Daoy (cell line): ENCODE results near the gene SOX1. TPM values are rescaled to one million over a fixed set of nuclear protein-coding genes. Genes with fewer than 3 reads are reported as not detected.
A peak's percentile ranks its signal among the peaks of the same experiment; 100 is the strongest.

Experiments used
- DNase-seq: peaks from one replicate; pipeline ENCODE4 v3.0.0-alpha.2; 2015; ENCODE audit warnings: low read depth
- total RNA-seq: library from RNA; depleted of rRNA; stranded (reverse); fragments of >200 nt; shearing (Covaris generic); gene quantifications from 2 replicates; pipeline ENCODE4 v1.2.3, GENCODE V29; 2014

SOX1 gene
- total RNA-seq, 1 experiment from 2014 or later = 0.57 TPM

DNA sequence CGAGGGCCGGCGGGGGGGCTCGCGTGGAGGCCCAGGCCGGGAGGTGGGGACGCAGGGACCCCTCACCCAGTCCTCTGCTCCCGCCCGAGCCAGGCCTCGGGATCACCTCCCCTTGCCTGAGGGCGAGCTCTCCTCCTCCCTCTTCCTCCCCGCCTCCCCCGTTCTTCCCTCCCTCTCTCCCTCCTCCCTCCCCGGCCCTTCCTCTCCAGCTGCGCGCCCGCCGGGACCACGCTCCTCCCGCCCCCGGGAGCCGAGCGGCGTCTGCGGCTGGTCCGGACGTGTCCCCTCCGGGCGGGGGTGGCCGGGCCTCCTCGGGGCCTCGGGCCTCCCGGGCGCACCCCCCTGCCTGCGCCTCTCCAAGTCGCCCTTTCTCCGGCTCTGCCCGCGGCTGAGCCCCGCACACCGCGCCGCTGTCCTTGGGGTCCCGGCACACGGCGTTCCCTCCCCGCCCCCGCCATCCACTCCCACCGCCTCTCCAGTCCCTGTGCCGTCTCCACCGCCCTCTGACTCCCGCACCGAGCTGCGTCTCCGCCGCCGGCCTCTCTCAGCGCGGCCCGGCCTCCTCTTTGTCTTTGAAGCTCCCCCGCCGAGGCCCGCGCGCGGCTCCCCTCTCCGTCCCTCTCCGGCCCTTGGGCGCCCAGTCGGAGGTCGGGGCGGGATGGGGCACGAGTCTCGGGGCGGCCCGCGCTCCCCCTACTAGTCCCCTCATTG lies 5.7 kb downstream of the SOX1 start:
- DNase-seq = peak; percentile 84

DNA sequence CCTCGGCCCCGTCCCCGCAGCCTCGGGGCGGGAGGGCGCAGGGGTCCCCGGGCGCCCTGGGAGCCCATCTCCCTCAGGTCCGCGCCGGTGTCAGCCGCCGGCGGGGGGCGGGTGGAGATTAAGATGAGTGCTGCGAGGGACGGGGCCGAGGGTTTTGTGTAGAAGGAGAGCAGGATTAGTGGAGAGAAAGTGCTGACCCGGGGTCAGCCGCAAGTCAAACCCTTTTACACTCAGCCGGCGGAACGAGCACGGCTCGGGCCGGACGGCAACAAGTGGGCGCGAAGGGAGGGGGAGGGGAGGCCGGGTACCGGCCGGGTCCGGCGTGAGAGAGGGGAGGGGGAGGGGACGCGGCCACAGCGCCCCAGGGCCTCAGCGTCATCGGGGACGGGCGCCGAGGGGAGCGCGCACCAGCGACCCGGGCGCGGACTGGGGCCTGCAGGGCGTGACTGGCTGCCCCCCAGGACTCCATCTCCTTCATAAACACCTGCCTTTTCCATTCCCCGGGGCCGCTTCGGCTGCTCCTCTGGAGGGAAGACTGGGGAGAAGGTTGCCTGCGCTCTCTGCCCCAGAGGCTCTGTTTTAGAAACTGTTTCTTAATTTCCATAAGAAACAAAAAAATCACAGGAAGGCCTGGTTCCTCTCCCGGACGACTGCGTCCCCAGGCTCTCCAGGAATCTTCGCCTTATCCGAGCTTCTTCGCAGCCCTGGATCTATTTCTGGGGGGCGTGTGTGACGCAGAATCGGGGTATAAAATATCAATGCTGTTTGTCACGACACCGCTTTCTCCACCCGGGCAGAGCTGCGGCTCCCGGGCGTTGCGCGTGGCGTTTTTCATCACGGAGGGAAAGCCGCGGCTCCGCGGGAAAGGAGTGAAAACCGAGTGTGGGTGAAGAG lies 6.5 kb downstream of the SOX1 start:
- DNase-seq = peak; percentile 27

DNA sequence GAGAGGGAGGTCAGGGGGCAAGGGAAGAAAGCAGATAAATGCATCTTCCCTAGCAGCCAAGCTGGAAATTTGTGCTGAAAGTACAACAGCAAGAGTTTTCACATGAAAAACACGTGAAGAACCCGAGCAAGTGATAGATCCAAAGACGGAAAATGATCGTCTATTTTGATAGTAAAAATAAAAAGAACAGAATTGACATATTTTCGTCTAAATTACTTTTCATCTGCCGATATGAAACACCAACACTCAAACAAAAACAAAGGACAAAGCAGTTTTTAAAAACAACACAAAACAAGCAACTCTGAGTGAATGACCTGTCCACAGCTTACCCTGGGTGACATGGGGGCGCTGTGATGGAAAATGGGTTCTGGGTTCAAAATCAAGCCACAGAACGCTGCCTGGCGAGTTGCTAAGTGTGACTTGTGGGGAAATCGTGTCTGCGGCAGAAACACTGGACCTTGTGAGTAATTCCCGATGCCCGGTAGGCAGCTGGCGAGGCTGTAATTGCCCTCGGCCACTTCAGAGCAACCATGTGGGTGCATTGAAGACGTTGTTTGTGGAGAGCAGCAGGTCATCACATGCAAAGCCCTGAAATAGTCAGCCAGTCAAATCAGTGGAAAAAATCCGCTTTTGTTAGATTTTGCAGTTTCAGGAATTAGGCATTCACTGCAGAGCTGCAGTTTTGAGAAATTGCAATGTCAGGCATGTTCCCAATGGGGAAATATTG lies 7.4 kb downstream of the SOX1 start:
- no peak for DNase-seq

DNA sequence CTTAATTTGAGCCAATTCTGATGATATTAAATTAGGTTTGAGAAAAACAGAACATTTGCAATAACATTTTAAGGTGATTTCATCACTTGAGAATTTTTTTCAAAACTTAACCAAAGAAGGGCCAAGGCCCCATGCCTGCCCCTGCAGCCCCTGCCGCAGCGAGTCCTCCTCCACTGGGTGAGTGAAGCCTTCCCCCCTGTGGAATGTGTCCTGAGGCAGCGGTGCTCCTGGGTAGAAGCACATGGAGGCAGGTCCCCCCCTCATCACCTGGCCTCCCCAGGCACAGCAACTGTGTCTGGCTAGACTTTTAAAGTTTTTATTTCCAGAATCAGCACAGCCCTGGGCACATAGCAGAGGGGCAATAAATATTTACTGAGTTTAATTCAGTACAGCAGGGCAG lies 10.8 kb downstream of the SOX1 start:
- no peak for DNase-seq

DNA sequence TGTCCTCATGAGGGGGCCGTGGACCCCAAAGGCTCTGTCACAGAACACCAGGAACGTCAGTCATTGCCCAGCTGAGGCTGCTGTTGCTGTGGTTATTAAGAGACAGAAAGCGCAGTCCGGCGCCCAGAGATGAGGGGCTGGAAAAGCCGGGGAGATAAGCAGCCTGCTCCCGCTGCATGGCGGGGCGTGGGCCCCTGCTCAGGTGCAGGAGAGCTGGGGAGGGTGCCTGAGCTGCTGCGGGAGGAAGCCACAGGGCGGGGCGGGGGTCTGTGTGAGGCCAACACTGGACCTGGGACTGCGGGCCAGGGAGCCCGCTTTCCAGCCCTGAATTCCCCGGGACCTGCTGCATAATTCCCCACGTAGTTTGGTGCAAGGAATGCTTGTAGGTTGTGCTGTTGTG lies 11.3 kb downstream of the SOX1 start:
- no peak for DNase-seq

DNA sequence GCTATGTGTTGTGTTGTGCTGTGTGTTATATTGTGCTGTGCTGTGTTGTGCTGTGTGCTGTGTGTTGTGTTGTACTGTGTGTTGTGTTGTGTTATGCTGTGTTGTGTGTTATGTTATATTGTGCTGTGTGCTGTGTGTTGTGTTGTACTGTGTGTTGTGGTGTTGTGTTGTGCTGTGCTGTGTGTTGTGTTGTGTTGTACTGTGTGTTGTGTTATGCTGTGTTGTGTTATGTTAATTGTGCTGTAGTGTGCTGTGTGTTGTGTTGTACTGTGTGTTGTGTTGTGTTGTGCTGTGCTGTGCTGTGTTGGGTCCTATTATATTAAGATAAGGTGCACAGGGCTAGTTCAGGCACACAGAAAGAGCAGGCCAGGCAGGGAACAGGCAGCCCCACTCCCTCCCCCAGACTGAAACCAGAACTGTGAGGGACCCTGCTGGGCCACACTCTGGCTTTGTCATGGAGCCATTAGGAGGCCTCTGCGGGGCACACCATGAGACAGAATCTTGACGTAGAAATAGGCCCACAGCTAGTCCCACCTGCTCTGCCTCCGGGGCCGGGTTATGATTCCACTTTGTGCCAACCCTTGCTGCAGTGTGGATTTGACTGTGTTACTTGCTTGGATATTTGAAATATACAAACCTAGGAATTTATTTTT lies 12.1 kb downstream of the SOX1 start:
- no peak for DNase-seq

DNA sequence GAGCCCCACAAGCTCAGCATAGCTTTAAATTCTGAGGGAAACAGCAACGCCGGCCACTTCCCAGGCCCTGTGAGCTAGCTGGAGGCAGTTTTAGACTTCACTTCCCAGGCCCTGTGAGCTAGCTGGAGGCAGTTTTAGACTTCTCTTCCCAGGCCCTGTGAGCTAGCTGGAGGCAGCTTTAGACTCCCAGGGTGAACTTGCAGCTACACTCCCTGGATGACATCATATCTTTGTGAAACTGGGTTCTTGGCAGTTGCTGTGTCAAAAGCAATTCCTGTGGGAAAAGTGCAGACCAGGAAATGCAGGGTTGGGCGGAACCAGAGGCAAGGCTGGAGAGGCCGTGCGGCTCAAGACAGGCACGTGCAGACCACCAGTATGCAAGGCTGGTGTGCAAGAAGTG lies 12.7 kb downstream of the SOX1 start:
- DNase-seq = peak; percentile 72

DNA sequence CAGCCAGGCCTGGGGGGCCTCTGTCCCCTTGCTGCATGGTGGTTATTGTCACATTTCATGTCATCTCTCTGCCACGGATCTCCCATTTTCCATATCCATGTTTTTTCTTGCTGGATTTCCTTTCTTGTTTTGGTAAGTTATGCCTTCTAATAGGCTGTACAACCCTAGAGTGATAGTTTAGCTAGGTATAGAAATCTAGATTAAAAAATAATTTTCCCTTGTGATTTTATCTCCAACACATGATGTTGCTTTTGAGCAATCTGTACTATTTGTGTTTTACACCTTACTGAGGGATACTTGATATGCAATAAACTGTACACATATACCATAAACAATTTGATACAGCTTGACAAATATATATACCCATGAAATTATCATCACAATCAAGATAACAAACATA lies 17.0 kb downstream of the SOX1 start:
- DNase-seq = no peak

DNA sequence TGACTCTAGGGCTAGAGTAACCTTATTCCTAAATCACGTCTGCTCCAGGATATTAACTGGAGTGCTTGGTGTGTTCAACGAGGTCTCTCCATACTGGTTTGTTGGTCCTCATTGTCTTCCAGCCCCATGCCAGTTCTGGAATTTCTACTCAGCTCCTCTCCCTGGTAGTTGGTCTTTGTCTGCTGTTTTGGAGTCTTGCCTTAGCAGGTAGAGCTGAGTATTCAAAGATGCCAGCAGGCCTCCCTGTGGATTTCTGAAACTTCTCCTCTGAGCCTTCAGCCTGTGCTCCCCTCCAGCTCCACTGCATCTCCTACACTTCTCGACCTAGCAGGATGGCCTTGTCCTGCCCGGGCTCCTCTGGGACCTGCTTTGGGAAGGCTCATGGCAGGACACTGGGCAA lies 25.5 kb downstream of the SOX1 start:
- DNase-seq = no peak

DNA sequence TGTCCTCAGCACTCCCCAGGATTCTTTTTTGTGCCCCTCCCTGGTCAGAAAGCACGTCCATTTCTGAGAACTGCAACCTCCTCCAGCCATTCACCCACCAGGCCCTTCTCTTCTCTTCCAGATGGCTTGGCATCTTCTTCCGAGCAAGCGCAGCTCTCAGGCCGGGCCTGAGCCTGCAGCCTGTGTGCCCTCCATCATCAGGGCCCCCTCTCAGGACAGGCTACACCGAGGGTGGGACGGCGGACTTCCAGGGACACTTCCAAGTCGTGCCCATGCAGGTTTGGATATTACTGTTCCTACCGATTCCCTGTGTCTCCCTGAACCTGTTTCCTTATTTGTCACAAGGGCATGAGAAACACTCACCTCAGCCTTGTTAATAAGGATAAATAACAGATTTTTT lies 28.4 kb downstream of the SOX1 start:
- DNase-seq = no peak

DNA sequence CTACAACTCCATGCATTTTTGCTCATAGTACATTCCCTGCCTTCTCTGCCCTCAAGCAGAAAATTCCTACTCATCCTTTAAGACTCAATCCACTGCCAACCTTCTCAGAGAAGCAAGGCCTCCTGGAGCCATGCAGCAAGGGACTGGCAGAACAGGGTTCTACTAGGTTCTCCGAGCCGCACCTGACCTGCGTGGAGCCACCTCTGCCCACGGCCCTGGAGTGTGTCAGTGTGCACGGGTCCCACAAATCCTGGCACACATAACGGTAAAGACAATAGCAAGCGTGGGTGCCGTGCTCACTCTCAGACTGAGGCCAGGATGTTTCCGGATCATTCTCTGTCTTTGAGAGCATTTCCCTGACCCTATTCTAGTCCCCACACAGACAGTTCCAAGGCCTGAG lies 30.0 kb downstream of the SOX1 start:
- no peak for DNase-seq

DNA sequence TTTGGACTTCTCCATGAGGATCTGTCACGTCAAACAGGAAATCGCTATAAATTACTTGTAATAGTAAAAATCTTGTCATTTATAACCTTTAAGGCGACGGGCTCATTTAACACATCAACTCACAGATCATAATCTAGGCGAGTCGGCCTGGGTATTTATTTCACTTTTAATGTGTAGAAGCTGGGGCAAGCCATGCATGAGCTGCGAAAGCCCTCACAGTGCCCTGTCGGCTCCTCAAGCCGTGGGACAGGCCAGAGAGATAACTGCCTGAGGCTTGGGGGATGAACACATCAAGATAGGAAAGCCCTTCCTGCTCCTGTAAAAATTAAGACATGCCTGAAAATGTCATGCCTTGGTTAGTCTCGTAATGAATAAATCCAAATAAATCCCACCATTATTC lies 30.8 kb downstream of the SOX1 start:
- DNase-seq = no peak

DNA sequence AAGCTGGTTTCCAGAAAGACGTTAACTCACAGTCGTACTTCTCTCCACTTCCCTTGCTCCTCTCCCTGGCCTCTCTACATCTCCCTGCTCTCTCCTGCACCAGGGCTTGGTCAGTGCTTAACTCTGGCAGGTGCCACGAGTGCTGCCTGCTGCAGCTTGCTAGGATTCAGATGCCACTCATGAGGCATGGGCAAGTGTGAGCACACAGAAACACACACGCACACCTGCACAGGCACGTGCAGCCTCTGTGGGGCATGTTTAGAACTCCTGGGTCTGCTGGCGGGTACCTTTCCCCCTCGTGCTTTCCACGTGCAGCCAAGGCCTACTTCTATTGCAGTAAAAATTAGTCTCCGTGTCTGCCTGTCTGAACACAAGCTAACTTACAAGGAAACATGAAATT lies 31.8 kb downstream of the SOX1 start:
- DNase-seq = no peak

DNA sequence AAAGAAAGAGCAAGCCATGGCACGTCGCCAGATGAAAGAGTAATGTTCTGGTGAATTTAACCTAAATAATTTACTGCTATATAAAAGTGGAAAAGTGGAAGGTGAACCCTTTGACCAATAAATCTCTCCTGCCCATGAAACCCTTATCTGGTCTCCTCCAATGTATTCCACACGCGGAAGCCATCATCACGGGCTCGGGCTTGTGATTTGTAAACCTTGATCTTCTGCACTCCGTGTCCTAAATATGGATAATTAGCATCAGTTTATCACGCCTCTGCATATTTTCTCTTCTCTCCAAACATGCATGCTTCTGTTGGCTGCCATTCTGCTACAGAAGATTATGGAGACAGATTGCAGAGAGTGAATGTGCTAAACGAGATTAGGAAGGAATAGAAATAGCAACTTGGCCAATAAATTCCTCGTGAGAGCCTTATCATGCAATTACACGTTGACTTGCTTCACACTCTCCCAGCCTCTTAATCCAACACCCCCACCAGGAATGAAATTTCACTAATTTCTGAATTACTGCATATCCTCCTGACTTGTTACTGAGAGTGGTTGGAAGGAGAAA lies 34.5 kb downstream of the SOX1 start:
- DNase-seq = no peak

DNA sequence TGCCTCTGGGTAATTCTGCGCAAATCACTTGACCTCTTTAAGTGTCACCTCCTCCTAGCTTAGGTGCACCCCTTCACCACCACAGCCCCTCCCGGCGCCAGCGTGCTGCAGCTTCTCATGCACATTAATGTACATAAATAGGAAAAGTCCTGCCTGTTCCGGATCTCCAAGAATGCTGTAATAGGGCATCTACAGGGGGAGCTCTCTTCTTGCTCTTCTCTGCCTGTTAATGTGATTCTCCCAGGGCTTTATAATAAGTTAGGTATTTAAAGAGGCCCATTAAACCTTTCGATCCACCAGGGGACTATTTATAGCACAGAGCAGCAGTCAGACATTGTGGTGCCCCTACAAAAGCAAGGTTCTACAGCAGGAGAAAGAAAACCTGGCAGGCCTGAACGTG lies 35.3 kb downstream of the SOX1 start:
- peak; percentile 28 for DNase-seq

DNA sequence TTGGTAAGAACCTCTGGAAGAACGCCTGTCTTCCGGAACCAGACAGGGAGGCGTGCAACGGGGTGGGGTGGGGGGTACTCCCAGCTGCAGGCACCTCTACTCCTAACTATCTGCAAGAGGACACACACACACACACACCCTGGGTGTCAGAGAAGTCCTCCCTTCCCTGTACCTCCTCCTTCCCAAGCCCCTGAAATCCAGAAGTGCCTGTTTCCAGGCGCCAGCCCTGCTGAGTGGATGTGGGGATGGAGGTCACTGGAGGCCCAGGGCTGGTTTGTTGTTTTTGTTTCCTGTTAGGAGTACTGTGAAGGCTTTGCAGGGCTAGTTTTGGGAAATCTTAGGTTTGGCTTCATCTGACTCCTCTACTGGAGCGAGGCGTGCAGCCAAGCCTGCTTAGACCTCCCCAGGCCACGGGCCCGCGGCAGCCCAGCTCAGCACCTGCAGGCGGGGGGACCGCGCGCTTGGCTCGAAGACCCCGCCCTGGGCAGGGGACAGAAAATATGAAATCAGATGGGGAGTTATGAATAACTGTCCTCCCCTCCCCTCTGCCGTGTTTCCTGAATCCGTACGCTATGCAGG lies 36.4 kb downstream of the SOX1 start:
- no peak for DNase-seq

DNA sequence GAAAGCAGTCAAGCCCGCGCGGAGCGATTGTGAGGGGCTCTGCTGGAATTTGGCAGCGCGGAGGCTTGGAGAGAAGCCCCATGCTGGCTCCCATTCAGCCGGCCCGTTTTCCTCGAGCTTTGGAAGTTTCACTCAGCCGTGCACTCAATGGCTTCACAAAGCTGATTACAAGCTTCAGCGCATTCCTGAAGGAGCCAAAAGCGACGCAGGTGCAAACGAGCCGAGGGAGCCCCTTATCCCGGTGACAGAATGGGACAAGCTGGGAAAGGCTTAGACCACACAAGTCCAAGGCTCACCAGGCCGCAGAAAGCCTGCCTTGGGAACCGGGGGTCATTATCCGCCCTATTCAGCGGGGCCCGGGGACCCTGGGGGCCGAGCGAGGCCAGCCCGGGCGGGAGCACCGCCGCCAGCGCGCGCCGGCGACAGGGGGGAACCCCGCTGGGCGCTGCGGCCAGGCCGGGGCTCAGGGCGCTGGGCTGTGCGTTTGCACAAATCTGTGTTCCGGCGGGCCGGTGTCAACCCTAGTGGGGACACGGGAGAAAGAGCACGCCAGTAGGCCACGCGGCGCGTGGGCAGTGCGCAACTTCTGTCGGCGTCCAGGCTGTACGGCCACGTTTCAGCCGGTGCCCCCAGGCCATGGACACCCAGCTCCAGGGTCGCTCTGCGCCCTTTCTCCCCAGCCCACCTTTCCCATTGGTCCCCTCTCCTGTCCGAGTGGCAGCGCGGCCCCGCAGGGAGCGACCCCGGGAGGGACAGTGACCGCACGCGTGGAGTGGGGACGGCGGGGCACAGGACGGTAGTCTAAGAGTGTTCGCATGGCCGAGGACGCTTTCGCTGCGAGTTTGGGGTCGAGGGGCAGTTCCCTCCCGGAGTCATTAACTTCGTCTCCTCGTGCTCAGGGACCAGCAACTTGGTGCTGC lies 37.3 kb downstream of the SOX1 start:
- DNase-seq = no peak

DNA sequence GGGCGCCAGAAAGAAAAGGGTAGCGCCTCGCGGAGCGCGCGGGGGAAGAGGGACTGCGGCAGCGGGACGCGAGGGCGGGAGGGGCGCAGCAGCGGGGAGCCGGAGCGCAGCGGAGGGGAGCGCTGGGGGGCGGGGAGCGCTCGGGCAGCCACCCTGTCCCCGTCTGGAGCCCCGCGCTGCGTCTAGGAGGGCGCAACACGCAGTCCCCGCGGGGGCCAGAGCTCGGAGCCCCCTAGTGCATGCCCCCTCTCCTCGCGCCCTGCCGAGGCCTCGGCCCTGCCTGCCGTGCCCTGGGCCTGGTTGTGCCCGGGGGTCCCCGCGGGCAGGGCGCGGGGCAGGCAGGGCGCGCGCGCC lies 37.9 kb downstream of the SOX1 start:
- no peak for DNase-seq

DNA sequence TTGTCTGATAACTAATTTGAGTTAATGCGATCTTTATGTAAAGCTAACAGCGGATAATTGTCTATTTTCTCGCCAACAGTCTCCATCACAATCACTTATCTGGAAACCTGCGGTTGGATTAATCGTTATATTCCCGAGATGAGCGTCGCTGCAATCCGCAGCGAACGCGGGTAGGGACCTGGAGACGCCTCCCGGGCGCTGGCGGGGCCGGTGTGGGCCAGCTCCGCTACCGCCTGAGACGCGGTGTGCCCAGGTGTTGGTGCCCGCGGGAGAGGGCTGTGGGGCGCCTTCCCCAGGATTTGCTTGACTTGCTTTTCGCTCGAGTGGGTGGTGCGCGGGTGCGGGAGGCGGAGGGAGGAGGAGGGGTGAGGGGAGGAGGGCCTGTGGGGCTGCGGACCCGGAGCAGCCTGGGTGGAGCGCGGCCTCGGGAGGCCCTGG lies 38.3 kb downstream of the SOX1 start:
- DNase-seq = no peak

DNA sequence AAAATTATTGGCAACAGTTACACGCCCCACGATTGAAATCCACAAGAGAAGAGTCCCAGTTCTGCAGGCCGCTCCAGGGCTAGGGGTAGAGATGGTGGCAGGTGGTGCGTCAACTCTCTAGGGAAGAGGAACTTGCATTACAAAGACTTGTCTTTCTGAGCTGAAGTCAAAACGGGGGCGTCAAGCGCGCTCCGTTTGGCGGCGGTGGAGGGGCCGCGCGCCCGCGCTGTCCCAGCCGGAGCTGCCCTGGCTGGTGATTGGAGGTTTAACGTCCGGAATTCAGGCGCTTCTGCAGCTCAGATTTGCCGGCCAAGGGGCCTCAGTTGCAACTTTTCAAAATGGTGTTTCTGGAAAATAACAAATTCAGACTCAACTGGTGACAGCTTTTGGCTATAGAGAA lies 38.9 kb downstream of the SOX1 start:
- no peak for DNase-seq
